GM23338 (cell line): ENCODE results near the gene TYK2. TPM values are rescaled to one million over a fixed set of nuclear protein-coding genes. Genes with fewer than 3 reads are reported as not detected.

Source experiments
- ATAC-seq: fragments of 200-7000 bp; cut with Tn5 transposase; 3 replicates; pipeline ENCODE4 v1.9.1; 2020
- DNase-seq: peaks from one replicate; pipeline ENCODE4 v3.0.0-alpha.2; 2015; ENCODE audit warnings: low spot score
- H2AFZ ChIP-seq: fragments of 200-600 bp; sonication (generic); 2 replicates; pipeline ENCODE4 v1.8.0; 2016; ENCODE audit warnings: antibody characterized with exemption, mild to moderate bottlenecking, moderate library complexity
- H3F3A ChIP-seq: fragments of 200-600 bp; sonication (generic); replicated peaks from 2 replicates; pipeline ENCODE4 v1.8.0; 2017; ENCODE audit warnings: antibody characterized with exemption, mixed run types, low read depth
- H3K27ac ChIP-seq: fragments of 200-600 bp; sonication (generic); 2 replicates; pipeline ENCODE4 v1.6.1; 2016; ENCODE audit warnings: low read depth
- H3K27me3 ChIP-seq: fragments of 200-600 bp; sonication (generic); 2 replicates; pipeline ENCODE4 v1.8.0; 2016; ENCODE audit warnings: mild to moderate bottlenecking, mixed run types, moderate library complexity; ENCODE audit not compliant: insufficient read depth
- H3K36me3 ChIP-seq: fragments of 200-600 bp; sonication (generic); 2 replicates; pipeline ENCODE4 v1.8.0; 2016; ENCODE audit warnings: mild to moderate bottlenecking; ENCODE audit not compliant: insufficient read depth
- H3K4me1 ChIP-seq: fragments of 200-600 bp; sonication (generic); 2 replicates; pipeline ENCODE4 v1.8.0; 2016; ENCODE audit warnings: mild to moderate bottlenecking, moderate library complexity; ENCODE audit not compliant: insufficient read depth
- H3K4me2 ChIP-seq: fragments of 200-600 bp; sonication (generic); 2 replicates; pipeline ENCODE4 v1.7.1; 2017; ENCODE audit warnings: mixed run types
- H3K4me3 ChIP-seq: fragments of 200-600 bp; sonication (generic); 2 replicates; pipeline ENCODE4 v1.6.1; 2016; ENCODE audit warnings: mixed run types
- H3K79me2 ChIP-seq: fragments of 200-600 bp; sonication (generic); replicated peaks from 2 replicates; pipeline ENCODE4 v1.8.0; 2017; ENCODE audit warnings: mild to moderate bottlenecking; ENCODE audit not compliant: insufficient read depth
- H3K9me2 ChIP-seq: fragments of 200-600 bp; sonication (generic); 2 replicates; pipeline ENCODE4 v1.8.0; 2017; ENCODE audit not compliant: insufficient read depth
- H4K20me1 ChIP-seq: fragments of 200-600 bp; sonication (generic); replicated peaks from 2 replicates; pipeline ENCODE4 v1.8.0; 2017; ENCODE audit warnings: mild to moderate bottlenecking; ENCODE audit not compliant: insufficient read depth
- H3K27ac Mint-ChIP-seq: 2 replicates; pipeline ENCODE4 v1.8.0; 2020; ENCODE audit warnings: inconsistent platforms, mild to moderate bottlenecking, moderate library complexity, mixed read lengths
- H3K27me3 Mint-ChIP-seq: 3 replicates; pipeline ENCODE4 v1.8.0; 2022; ENCODE audit warnings: low read depth, mild to moderate bottlenecking, moderate library complexity, mixed read lengths, inconsistent platforms; ENCODE audit not compliant: insufficient read depth, poor library complexity
- H3K36me3 Mint-ChIP-seq: 3 replicates; pipeline ENCODE4 v1.8.0; 2021; ENCODE audit warnings: low read depth, mild to moderate bottlenecking, inconsistent platforms, moderate library complexity, mixed read lengths
- H3K4me1 Mint-ChIP-seq: 3 replicates; pipeline ENCODE4 v1.8.0; 2020; ENCODE audit warnings: mild to moderate bottlenecking, inconsistent platforms, mixed read lengths
- H3K4me3 Mint-ChIP-seq: 3 replicates; pipeline ENCODE4 v1.8.0; 2021; ENCODE audit warnings: moderate library complexity, mild to moderate bottlenecking, inconsistent platforms, mixed read lengths
- H3K9me3 Mint-ChIP-seq: 3 replicates; pipeline ENCODE4 v1.8.0; 2020; ENCODE audit warnings: moderate library complexity, mild to moderate bottlenecking, inconsistent platforms, mixed read lengths
- CTCF ChIP-seq, 2 experiments: fragments of 200-600 bp in 1 of 2; sonication (generic) in 1 of 2; conservative IDR thresholded peaks; 2 replicates each; pipeline versions ENCODE4 v1.5.1 to v1.6.1; 2016 to 2017; ENCODE audit warnings: antibody characterized with exemption in 2 of 2, low read depth in 2 of 2, mild to moderate bottlenecking in 2 of 2, moderate library complexity in 1 of 2
- NANOG ChIP-seq: IDR thresholded peaks from 2 replicates; pipeline ENCODE4 v1.6.1; 2016; ENCODE audit warnings: antibody characterized with exemption, borderline replicate concordance
- POLR2AphosphoS5 ChIP-seq: IDR thresholded peaks from 2 replicates; pipeline ENCODE4 v1.6.1; 2016; ENCODE audit warnings: antibody characterized with exemption, low read depth
- STAT1 ChIP-seq: IDR thresholded peaks from one replicate; pipeline ENCODE4 v1.6.1; 2016; ENCODE audit warnings: antibody characterized with exemption; ENCODE audit not compliant: unreplicated experiment
- ZNF114 ChIP-seq: fragments of 250-450 bp; sonication (Bioruptor Pico); IDR thresholded peaks from 2 replicates; pipeline ENCODE4 v1.5.0; 2020; ENCODE audit warnings: mild to moderate bottlenecking, moderate library complexity
- ZNF331 ChIP-seq: fragments of 250-450 bp; sonication (Bioruptor Pico); IDR thresholded peaks from 2 replicates; pipeline ENCODE4 v1.5.0; 2020; ENCODE audit warnings: low read depth, mild to moderate bottlenecking, moderate library complexity
- ZNF462 ChIP-seq: fragments of 250-450 bp; sonication (Bioruptor Pico); IDR thresholded peaks from 2 replicates; pipeline ENCODE4 v1.5.0; 2020; ENCODE audit warnings: mild to moderate bottlenecking, moderate library complexity
- polyA plus RNA-seq: library from polyadenylated mRNA; unstranded; fragments of >200 nt; fragmentation: Nextera tagmentation; extraction: Ambion mirVana; gene quantifications from 2 replicates; pipeline ENCODE4 v1.2.1, GENCODE V29; 2016
- total RNA-seq: library from RNA; depleted of rRNA; stranded (reverse); fragments of >200 nt; shearing (Covaris generic); gene quantifications from 2 replicates; pipeline ENCODE4 v1.2.3, GENCODE V29; 2014

Gene TYK2
- total and polyA plus RNA-seq, 2 experiments from 2014 or later, result 29.1 to 30.7 TPM

GRCh38 chr19:10424011-10424637 is 43.8 kb upstream of the TYK2 start:
- Histone ChIP-seq H3K27me3 (peaks cover 97% of the 10 kb centered on the region), H4K20me1 (no peaks in the 10 kb centered on the region)
- peaks cover 94% of the 10 kb centered on the region for H3K27me3 Mint-ChIP-seq

GRCh38 chr19:10422846-10423245 is 42.5 kb upstream of the TYK2 start:
- Histone ChIP-seq H2AFZ (no peak overlapping the region), H3F3A (peaks cover 22% of the 10 kb centered on the region; the same call in 1 of the 2 replicates), H3K4me1 (peaks cover 22% of the 10 kb centered on the region), H3K27ac (no peak overlapping the region), H3K79me2 (no peaks in the 10 kb centered on the region), H4K20me1 (no peaks in the 10 kb centered on the region), H3K4me2 (no peak overlapping the region), H3K27me3 (peaks cover 97% of the 10 kb centered on the region), H3K4me3 (no peak overlapping the region), H3K9me2 (no peaks in the 10 kb centered on the region), H3K36me3 (no peaks in the 10 kb centered on the region)
- no peak overlapping the region for H3K4me3 Mint-ChIP-seq
- no peak overlapping the region for H3K27ac Mint-ChIP-seq
- no peaks in the 10 kb centered on the region for H3K36me3 Mint-ChIP-seq
- ATAC-seq, result no peak
- DNase-seq, result no peak
- peaks cover 92% of the 10 kb centered on the region for H3K27me3 Mint-ChIP-seq
- H3K9me3 Mint-ChIP-seq, result no peaks in the 10 kb centered on the region
- peaks cover 20% of the 10 kb centered on the region for H3K4me1 Mint-ChIP-seq
- TF ChIP-seq POLR2AphosphoS5 (no peak), ZNF114 (CRISPR knock-in tag) (no peak), ZNF462 (CRISPR knock-in tag) (no peak), ZNF331 (CRISPR knock-in tag) (no peak), NANOG (no peak)

More at GRCh38 chr19:10424011-10424637, 43.8 kb upstream of the TYK2 start:
- H3K36me3 Mint-ChIP-seq, result no peaks in the 10 kb centered on the region
- H3K4me3 ChIP-seq, result peak overlapping the region; percentile 55
- peak; percentile 87 for DNase-seq
- no peaks in the 10 kb centered on the region for H3K79me2 ChIP-seq
- H3K9me3 Mint-ChIP-seq, result no peaks in the 10 kb centered on the region
- peak overlapping the region; percentile 42; the same call in 2 of the 3 replicates for H3K4me3 Mint-ChIP-seq
- peaks cover 11% of the 10 kb centered on the region; the same call in 1 of the 2 replicates for H3K4me1 ChIP-seq
- H3K9me2 ChIP-seq, result no peaks in the 10 kb centered on the region
- H3K27ac Mint-ChIP-seq, result no peak overlapping the region
- TF ChIP-seq CTCF (conservative IDR thresholded peaks at IDR 0.05; ENCODE audit: low read depth in 2 of 2) (peak; percentile 73 to 89), STAT1 (no peak)
- no peak overlapping the region for H3K27ac ChIP-seq
- H3K4me1 Mint-ChIP-seq, result peaks cover 10% of the 10 kb centered on the region; the same call in 2 of the 3 replicates
- H3K4me2 ChIP-seq, result peak overlapping the region; percentile 94
- no peaks in the 10 kb centered on the region for H3K36me3 ChIP-seq
- H2AFZ ChIP-seq, result peak overlapping the region; percentile 94
- H3F3A ChIP-seq, result 0 out of 2 replicates have a peak, but pooled peaks cover 14% of the 10 kb centered on the region
- ATAC-seq, result peak; percentile 76
